Activated CD8-positive, alpha-beta memory T cell treated with anti-CD3 and anti-CD28 coated beads, Interleukin-2, amount 50 U/mL, for 1 hour (primary cell): ENCODE results near the gene ULK4.
"Not testable (repeated sequence)": the region's sequence is repeated elsewhere in the genome, so short reads cannot be mapped to it uniquely, and the experiment has no call there.

Source experiments
- DNase-seq: peaks from one replicate; pipeline ENCODE4 v3.0.0-alpha.2; 2020; ENCODE audit errors: extremely low read depth

Gene ULK4

DNA sequence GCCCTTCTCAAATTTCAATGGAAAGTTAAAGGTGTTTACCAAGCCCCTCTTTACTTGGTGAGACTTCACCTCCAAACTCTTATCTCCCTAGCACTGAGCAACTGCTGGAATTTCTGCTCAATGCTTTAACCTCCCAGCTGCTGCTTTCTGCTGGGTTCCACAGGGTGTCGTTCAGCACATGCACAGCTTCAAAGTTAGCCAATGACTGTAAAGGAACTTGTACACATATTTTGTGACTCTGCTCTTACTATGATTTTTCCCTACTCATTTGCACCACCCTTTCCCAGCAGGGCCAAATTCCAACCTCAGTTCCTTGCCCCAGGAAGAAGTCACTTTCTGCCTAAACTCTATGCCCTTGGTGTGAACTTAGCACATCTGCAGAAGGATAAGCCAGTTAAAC is 89.7 kb downstream of the ULK4 start:
- no peak for DNase-seq

GRCh38 chr3:41867533-41867932 is 94.4 kb downstream of the ULK4 start:
- DNase-seq = no peak

GRCh38 chr3:41866298-41866697 is 95.6 kb downstream of the ULK4 start:
- DNase-seq = no peak

DNA sequence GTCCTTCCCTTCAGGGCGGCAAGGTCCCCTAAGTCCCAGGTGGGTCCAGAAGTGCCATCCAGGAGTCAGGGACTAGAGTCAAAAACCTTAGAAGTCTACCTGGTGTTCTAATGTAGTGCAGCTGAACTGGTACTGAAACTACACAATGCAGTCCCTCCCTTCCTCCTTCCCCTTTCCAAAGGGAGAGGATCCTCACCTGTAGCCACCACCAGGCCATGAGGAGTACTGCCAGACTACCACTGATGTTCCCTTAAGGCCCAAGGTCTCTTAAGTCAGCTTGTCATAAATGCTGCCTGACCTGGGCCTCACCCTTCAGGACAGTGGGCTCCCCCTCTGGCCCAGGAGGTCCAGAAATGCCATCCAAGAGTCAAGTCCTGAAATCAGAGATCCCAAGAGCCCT is 98.9 kb downstream of the ULK4 start:
- no peak for DNase-seq

- DNase-seq = not testable (repeated sequence)
These were observed 101.4 kb downstream of the ULK4 start for GRCh38 chr3:41860489-41860888.

DNA sequence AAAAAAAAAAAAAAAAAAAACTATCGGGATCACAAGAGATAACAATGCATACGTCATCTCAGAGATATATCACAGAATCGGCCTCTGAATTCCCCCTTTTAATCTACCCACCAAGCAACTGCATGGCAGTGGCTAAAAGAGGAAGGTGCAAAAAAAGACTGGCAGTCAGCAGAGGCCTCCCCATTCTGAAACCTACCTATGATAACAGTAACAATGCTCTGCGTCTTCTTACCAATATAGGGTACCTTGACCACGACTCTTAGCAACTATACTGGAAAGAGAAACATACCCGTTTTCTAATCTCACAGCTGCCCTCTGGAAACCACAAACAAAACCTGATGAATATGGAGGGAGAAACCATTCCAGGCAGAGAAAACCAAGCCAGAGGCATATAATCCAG is 106.9 kb downstream of the ULK4 start:
- DNase-seq = no peak

- DNase-seq = no peak
These were observed 108.2 kb downstream of the ULK4 start for GRCh38 chr3:41853540-41854196.

GRCh38 chr3:41848753-41849574 is 112.9 kb downstream of the ULK4 start:
- no peak for DNase-seq

GRCh38 chr3:41847679-41848078 is 114.2 kb downstream of the ULK4 start:
- DNase-seq = no peak

- DNase-seq = no peak
These were observed 115.1 kb downstream of the ULK4 start for GRCh38 chr3:41846850-41847249.

DNA sequence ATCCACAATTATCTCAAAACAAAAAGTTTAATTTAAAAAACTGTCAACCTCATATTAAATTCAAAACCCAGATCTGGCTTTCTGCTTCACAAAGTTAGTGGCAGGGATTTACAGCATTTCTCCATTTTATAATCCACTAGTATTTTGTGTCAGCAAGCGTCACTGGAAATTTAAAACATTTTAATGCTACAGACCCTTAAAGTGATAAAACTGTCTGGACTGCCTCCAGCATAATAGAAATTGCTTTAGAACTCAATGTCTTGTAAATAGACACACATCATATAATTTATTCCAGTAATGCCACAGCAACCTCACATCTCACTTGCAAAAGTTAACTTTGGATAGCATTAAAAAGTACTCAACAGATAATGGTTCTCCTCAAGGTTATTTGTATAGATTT is 116.1 kb downstream of the ULK4 start:
- no peak for DNase-seq

DNA sequence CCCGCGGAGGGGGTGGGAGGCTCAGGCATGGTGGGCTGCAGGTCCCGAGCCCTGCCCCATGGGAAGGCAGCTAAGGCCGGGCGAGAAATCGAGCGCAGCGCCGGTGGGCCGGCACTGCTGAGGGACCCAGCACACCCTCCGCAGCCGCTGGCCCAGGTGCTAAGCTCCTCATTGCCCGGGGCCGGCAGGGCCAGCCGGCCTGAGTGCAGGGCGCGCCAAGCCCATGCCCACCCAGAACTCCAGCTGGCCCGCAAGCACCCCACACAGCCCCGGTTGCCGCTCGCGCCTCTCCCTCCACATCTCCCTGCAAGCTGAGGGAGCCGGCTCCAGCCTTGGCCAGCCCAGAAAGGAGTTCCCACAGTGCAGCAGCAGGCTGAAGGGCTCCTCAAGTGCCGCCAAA is 117.6 kb downstream of the ULK4 start:
- not testable (repeated sequence) for DNase-seq

- DNase-seq = not testable (repeated sequence)
These were observed 120.8 kb downstream of the ULK4 start for GRCh38 chr3:41840936-41841668.

GRCh38 chr3:41836360-41837134 is 125.4 kb downstream of the ULK4 start:
- DNase-seq = no peak

- no peak for DNase-seq
These were observed 128.3 kb downstream of the ULK4 start for GRCh38 chr3:41833628-41834027.

DNA sequence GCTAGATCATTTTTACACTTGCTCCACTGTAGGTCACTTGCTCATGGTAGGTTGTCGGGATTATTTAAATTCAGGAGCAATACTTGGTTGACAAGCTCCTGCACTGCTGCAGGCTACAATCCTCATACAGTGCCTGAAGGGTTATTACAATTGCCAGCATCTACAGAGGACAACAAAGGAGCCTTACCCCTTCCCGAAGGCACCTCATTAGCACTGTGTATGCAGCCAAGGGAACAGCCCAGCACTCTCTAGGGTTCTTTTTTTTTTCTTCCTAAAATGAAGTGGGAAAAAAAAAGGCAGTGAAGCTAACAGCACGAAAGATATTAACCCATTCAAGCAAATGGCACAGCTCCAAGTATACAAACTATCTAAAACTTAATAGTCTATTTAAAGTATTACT is 142.7 kb downstream of the ULK4 start:
- no peak for DNase-seq

DNA sequence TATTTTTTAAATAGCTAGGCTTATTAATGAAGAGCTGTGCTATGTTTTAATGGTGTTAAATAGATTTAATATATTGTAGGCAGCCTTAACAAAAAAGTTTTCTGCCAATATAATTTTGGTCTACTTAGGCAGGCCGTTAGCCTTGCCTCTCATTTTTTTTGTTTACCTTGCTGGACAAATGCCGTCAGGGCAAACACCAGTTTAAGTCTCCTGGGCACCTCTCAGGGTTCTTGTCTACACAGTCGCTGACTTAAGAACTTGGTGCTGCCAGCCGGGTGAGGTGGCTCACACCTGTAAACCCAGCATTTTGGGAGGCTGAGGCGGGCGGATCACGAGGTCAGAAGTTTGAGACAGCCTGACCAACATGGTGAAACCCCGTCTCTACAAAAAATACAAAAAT is 153.3 kb downstream of the ULK4 start:
- no peak for DNase-seq

DNA sequence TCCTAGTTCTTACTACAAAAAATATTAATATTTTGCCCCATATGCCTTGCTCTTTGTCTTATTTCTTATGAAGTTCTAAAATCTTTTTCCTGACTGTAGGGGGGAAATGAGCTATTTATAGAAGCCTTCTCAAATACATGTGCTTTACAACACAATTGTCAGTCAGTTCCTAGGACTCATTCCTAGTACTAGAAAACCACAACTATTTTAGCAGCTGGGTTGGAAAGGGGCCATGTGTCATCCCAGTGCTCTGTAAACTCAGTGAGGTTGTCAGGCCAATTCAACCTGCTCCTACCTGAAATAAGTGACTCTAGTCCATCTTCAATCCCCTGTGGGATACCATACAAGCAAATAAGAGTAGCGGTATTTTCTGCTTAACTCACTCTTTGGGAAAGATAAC is 153.8 kb downstream of the ULK4 start:
- no peak for DNase-seq

DNA sequence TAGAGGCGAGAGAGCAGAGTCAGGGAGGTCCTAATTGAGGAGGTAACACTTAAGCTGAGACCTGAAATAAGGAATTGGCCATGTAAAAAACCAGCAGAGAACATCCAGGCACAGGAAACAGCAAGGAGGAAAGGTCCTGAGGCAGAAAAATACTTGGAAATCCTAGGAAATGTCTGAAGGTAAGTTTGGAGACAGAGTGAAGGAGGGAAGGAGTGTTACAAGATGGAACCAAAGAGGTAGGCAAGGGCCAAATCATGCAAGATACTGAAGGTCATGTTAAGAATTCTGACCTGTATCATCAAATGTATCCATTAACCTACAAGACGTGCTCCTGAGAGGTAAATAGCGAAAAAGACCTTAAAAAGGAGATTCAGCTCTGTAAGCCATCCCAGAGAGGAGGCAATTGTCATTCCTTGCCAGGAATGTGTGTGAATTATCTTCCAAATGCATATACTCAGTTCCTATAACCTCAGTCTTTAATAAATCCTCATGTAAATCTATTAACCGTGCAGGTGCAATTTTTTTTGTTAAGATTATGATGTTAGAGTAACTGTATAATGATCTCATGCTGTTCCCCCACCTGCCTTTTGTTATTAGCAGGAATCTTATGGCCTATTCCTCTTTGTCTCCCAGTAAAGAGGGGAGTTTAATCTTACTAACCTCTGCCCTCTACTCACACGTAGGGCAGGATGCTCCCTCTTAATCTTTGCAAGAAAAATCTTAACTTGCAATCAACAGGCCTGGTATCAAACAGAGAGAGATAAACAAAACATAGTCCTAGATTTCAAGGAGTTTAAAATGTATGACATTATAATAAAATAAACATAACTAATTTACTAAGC is 166.9 kb downstream of the ULK4 start:
- DNase-seq = no peak

GRCh38 chr3:41792806-41793205 is 169.1 kb downstream of the ULK4 start:
- no peak for DNase-seq

DNA sequence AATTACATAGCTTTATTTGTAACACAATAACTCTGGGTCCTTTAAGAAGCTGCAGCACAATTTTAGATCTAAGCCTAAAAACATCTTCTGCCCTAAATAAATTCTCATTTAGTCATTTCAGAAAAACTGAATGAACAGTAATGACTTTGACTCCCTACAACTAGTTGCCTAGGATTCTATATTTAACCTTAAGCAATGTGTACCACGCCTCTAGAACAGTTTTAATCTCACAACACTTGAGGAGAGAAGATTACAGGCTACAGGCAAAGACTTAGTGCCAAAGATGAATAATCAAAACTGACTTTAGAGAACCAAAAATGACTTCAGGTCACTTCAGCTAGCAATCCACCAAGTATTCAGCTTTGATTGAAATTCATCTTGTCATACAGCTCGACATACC is 192.8 kb downstream of the ULK4 start:
- DNase-seq = no peak
